CD14-positive monocyte (primary cell): Measurements from ENCODE around the gene ARL3. TPM values are rescaled to one million over a fixed set of nuclear protein-coding genes. Genes with fewer than 3 reads are reported as not detected.

Experiments used
- DNase-seq, 3 donors: peaks; one replicate each; pipeline ENCODE4 v3.0.0-alpha.2; 2011 to 2022
- H2AFZ ChIP-seq: 2 replicates; pipeline ENCODE4 v1.6.0; 2012; ENCODE audit warnings: mild to moderate bottlenecking, low read depth, low read length, inconsistent platforms; ENCODE audit not compliant: insufficient read depth, poor library complexity, severe bottlenecking
- H3K27ac ChIP-seq, 2 donors: 1 replicate in 1 of 2; 2 replicates in 1 of 2; pipeline ENCODE4 v1.5.1; 2012 to 2013; ENCODE audit warnings: low read length in 2 of 2, control low read depth in 1 of 2, inconsistent platforms in 1 of 2, low read depth in 1 of 2, mild to moderate bottlenecking in 1 of 2
- H3K27me3 ChIP-seq, 2 donors: one replicate each; pipeline versions ENCODE4 v1.6.0 to v1.6.1; 2011 to 2013; ENCODE audit warnings: low read length in 2 of 2; ENCODE audit not compliant: control insufficient read depth in 2 of 2, insufficient read depth in 2 of 2
- H3K36me3 ChIP-seq, 2 donors: replicated peaks in 1 of 2; 1 replicate in 1 of 2; 2 replicates in 1 of 2; pipeline versions ENCODE4 v1.5.1 to v1.6.1; 2012 to 2013; ENCODE audit warnings: low read length in 2 of 2, control low read depth in 1 of 2, inconsistent platforms in 1 of 2, mild to moderate bottlenecking in 1 of 2; ENCODE audit not compliant: insufficient read depth in 2 of 2, control insufficient read depth in 1 of 2
- H3K4me1 ChIP-seq, 2 donors: 1 replicate in 1 of 2; 2 replicates in 1 of 2; pipeline versions ENCODE4 v1.5.1 to v1.6.1; 2012 to 2013; ENCODE audit warnings: low read length in 2 of 2, control low read depth in 1 of 2, inconsistent platforms in 1 of 2, mild to moderate bottlenecking in 1 of 2, moderate library complexity in 1 of 2; ENCODE audit not compliant: insufficient read depth in 2 of 2, control insufficient read depth in 1 of 2
- H3K4me2 ChIP-seq: replicated peaks from 2 replicates; pipeline ENCODE3; 2012; ENCODE audit warnings: low read length, moderate library complexity, mild to moderate bottlenecking; ENCODE audit not compliant: poor library complexity, severe bottlenecking; ENCODE audit errors: extremely low read depth
- H3K4me3 ChIP-seq, 3 experiments: fragments of 200-600 bp in 1 of 3; sonication (generic) in 1 of 3; replicated peaks in 1 of 3; 1 replicate in 2 of 3; 2 replicates in 1 of 3; pipeline ENCODE4 v1.5.1; 2011 to 2013; ENCODE audit warnings: low read length in 3 of 3, mild to moderate bottlenecking in 3 of 3, control low read depth in 2 of 3, low read depth in 2 of 3, inconsistent platforms in 1 of 3, moderate library complexity in 1 of 3
- H3K79me2 ChIP-seq: 2 replicates; pipeline ENCODE4 v1.6.0; 2012; ENCODE audit warnings: mild to moderate bottlenecking, control low read depth, inconsistent platforms, low read length, moderate library complexity; ENCODE audit not compliant: insufficient read depth
- H3K9ac ChIP-seq: 2 replicates; pipeline ENCODE4 v1.6.0; 2017; ENCODE audit warnings: low read length, mild to moderate bottlenecking; ENCODE audit not compliant: insufficient read depth, poor library complexity, severe bottlenecking
- H3K9me3 ChIP-seq, 2 donors: replicated peaks in 1 of 2; 1 replicate in 1 of 2; 2 replicates in 1 of 2; pipeline versions ENCODE4 v1.5.1 to v1.6.1; 2012 to 2013; ENCODE audit warnings: low read length in 2 of 2, control low read depth in 1 of 2; ENCODE audit not compliant: control insufficient read depth in 1 of 2, insufficient read depth in 1 of 2
- H4K20me1 ChIP-seq: 2 replicates; pipeline ENCODE4 v1.6.0; 2012; ENCODE audit warnings: mild to moderate bottlenecking, low read length, control low read depth, moderate library complexity; ENCODE audit not compliant: insufficient read depth
- H3K27ac Mint-ChIP-seq, 7 donors: one replicate each; pipeline ENCODE4 v1.8.0; 2020; ENCODE audit warnings: mild to moderate bottlenecking in 7 of 7, mixed read lengths in 7 of 7, moderate library complexity in 6 of 7, inconsistent platforms in 2 of 7
- H3K27me3 Mint-ChIP-seq, 3 donors: one replicate each; pipeline ENCODE4 v1.8.0; 2021 to 2022; ENCODE audit warnings: low read depth in 3 of 3, mild to moderate bottlenecking in 3 of 3, mixed read lengths in 3 of 3, moderate library complexity in 3 of 3, inconsistent platforms in 1 of 3
- H3K36me3 Mint-ChIP-seq, 2 donors: one replicate each; pipeline ENCODE4 v1.8.0; 2020; ENCODE audit warnings: mixed read lengths in 2 of 2, inconsistent platforms in 1 of 2, mild to moderate bottlenecking in 1 of 2
- H3K4me1 Mint-ChIP-seq: one replicate; pipeline ENCODE4 v1.8.0; 2020; ENCODE audit warnings: mild to moderate bottlenecking, mixed read lengths
- H3K4me3 Mint-ChIP-seq, 2 donors: one replicate each; pipeline ENCODE4 v1.8.0; 2020; ENCODE audit warnings: mild to moderate bottlenecking in 2 of 2, mixed read lengths in 2 of 2, moderate library complexity in 1 of 2
- H3K9me3 Mint-ChIP-seq, 7 donors: one replicate each; pipeline ENCODE4 v1.8.0; 2020 to 2022; ENCODE audit warnings: mixed read lengths in 7 of 7, mild to moderate bottlenecking in 6 of 7, moderate library complexity in 6 of 7, inconsistent platforms in 2 of 7
- CTCF ChIP-seq: fragments of 200-600 bp; IDR thresholded peaks from one replicate; pipeline ENCODE4 v1.8.0; 2022; ENCODE audit warnings: antibody characterized with exemption, mild to moderate bottlenecking
- WGBS: methylation state at CpG from one replicate; pipeline ENCODE4 v1.1.5; 2013; ENCODE audit warnings: missing lambda C conversion rate; ENCODE audit not compliant: insufficient coverage; 5-methylcytosine and 5-hydroxymethylcytosine counted together
- intact Hi-C, 2 donors: fragments of 100-400 bp; cut with micrococcal nuclease; formaldehyde crosslinking; loops; one replicate each; pipeline versions ENCODE4 v1.15.0 to v1.15.1; 2023
- polyA plus RNA-seq, 3 donors: library from polyadenylated mRNA; depleted of rRNA in 1 of 3; unstranded in 2 of 3; stranded (reverse) in 1 of 3; fragments of 300-500 nt in 2 of 3; fragments of >200 nt in 1 of 3; fragmentation: Illumina TruSeq in 2 of 3; gene quantifications; 1 replicate in 2 of 3; 2 replicates in 1 of 3; pipeline ENCODE4 v1.2.3, GENCODE V29; 2012 to 2021

ARL3 gene
- polyA plus RNA-seq, 3 donors: 2.8 to 6.3 (median 6.0) TPM

- Mint-ChIP-seq H3K36me3 (peaks cover 59 to 88% of the 10 kb centered on the region in 2 donors), H3K4me1 (peaks cover 80% of the 10 kb centered on the region), H3K27me3 (peaks cover 0 to 3% (median 0%) of the 10 kb centered on the region in 3 donors), H3K4me3 (peak overlapping the region; percentile 58 to 73), H3K9me3 (no peaks in the 10 kb centered on the region), H3K27ac (peak overlapping the region; percentile 88 to 95 (median 94))
- Histone ChIP-seq H3K36me3 (peaks cover 55 to 61% of the 10 kb centered on the region in 2 donors), H3K27ac (peak overlapping the region; percentile 84 to 99), H3K27me3 (no peaks in the 10 kb centered on the region), H4K20me1 (peaks cover 100% of the 10 kb centered on the region), H3K79me2 (peaks cover 100% of the 10 kb centered on the region), H3K4me3 (peak overlapping the region in 1 of 3 experiments; percentile 99), H3K4me1 (peaks cover 69 to 79% of the 10 kb centered on the region in 2 donors), H3K9me3 (no peaks in the 10 kb centered on the region), H3K9ac (peak overlapping the region; percentile 37), H3K4me2 (peak overlapping the region; percentile 89), H2AFZ (no peak overlapping the region)
- WGBS: 89% methylated on average over 9 of the region's 11 CpGs
- intact Hi-C loops: no loop called here
- DNase-seq: no peak
- no peak for TF ChIP-seq CTCF
Observed at GRCh38 chr10:102651455-102652169, 62.6 kb downstream of the ARL3 start.

- Histone ChIP-seq H3K4me1 (peaks cover 70 to 77% of the 10 kb centered on the region in 2 donors), H3K36me3 (peaks cover 47 to 54% of the 10 kb centered on the region in 2 donors), H2AFZ (no peak overlapping the region), H3K4me2 (peak overlapping the region; percentile 89), H3K27ac (peak overlapping the region; percentile 84 to 99), H3K79me2 (peaks cover 100% of the 10 kb centered on the region), H3K4me3 (peak overlapping the region in 1 of 3 experiments; percentile 99), H4K20me1 (peaks cover 96% of the 10 kb centered on the region), H3K27me3 (no peaks in the 10 kb centered on the region), H3K9me3 (no peaks in the 10 kb centered on the region), H3K9ac (peak overlapping the region; percentile 37)
- peak overlapping the region; percentile 88 to 95 (median 94) for H3K27ac Mint-ChIP-seq
- H3K27me3 Mint-ChIP-seq: peaks cover 0 to 3% (median 0%) of the 10 kb centered on the region in 3 donors
- H3K36me3 Mint-ChIP-seq: peaks cover 51 to 82% of the 10 kb centered on the region in 2 donors
- DNase-seq: peak in 1 of 3 donors; percentile 40
- no peaks in the 10 kb centered on the region for H3K9me3 Mint-ChIP-seq
- TF ChIP-seq CTCF: no peak
- peak overlapping the region; percentile 31 to 73 for H3K4me3 Mint-ChIP-seq
- 57% methylated on average over 5 of the region's 11 CpGs for WGBS
- H3K4me1 Mint-ChIP-seq: peaks cover 82% of the 10 kb centered on the region
- intact Hi-C loops: no loop called here
Observed at GRCh38 chr10:102650655-102651454, 63.3 kb downstream of the ARL3 start.
